ENCODE measurements around the gene ELAVL3.
"Not testable (repeated sequence)": the region's sequence is repeated elsewhere in the genome, so short reads cannot be mapped to it uniquely, and the experiment has no call there.

ELAVL3 gene

GRCh38 chr19:11460207-11460606 is 20.6 kb downstream of the ELAVL3 start:
- in situ Hi-C loops (cut with HindIII; ENCODE audit: low sequenced_read_pairs): no loop called here

DNA sequence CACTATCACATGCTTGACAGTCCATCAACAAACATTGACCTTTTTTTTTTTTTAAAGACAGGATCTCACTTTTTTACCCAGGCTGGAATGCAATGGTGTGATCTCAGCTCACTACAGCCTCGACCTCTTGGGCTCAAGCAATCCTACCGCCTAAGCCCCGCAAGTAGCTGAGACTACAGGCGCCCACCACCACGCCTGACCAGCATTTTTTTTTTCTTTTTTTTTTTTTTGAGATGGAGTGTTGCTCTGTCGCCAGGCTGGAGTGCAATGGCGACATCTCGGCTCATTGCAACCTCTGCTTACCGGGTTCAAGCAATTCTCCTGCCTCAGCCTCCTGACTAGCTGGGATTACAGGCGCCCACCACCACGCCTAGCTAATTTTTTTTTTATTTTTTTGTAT is 21.9 kb downstream of the ELAVL3 start:
- in situ Hi-C loops (cut with HindIII; ENCODE audit: low sequenced_read_pairs): not testable (repeated sequence)

DNA sequence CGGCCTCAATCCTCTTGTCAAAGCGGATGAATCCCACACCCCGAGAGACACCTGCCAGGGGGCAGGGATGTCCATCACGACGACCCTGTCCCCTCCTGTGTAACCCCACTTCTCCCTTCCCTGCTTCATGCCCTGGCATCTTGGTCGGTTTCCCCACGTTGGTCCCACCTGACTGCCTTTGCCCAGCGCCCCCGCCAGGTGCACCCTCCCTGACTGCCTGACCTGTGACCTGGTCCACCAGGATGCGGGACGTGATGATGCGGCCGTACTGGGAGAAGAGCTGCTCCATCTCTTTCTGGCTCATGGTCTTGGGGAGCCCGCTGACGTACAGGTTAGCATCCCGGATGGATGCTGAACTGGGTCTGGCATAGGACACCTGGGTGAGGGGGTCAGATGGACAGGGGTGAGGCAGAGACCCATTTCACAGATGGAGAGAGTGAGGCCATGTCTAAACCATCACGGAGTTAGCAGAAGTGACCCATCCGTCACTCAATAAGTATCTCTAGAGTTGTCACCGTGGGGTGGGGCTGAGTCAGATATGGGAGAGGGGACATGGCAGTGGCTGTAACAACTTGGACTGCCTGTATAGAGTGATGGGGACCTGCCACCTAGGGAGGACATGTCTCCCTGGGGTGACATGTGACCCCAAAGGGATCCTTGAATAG is 22.5 kb downstream of the ELAVL3 start:
- in situ Hi-C loops (cut with HindIII; ENCODE audit: low sequenced_read_pairs): no loop called here

- in situ Hi-C loops (cut with HindIII; ENCODE audit: low sequenced_read_pairs): no loop called here
Measured at GRCh38 chr19:11457831-11458230, 23.0 kb downstream of the ELAVL3 start.

DNA sequence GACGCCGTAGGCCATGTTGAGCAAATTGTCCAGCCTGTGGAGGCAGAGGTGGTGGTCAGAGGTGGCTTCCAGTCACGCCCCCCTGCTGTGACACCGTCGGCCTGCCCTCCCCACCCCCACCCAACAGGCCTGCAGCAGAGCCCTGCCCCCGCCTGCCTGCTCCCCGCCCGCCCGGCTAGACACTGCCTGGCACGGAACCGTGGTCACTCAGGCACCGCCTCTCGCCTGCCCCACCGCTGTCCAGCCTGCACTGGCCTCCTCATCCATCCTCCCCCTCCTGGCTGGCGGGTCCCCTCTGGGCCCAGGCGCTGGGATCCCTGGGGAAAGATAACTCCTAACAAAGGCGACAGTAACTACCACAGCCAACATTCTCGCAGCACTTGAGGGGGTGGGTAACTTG is 23.7 kb downstream of the ELAVL3 start:
- in situ Hi-C loops (cut with HindIII; ENCODE audit: low sequenced_read_pairs): no loop called here

DNA sequence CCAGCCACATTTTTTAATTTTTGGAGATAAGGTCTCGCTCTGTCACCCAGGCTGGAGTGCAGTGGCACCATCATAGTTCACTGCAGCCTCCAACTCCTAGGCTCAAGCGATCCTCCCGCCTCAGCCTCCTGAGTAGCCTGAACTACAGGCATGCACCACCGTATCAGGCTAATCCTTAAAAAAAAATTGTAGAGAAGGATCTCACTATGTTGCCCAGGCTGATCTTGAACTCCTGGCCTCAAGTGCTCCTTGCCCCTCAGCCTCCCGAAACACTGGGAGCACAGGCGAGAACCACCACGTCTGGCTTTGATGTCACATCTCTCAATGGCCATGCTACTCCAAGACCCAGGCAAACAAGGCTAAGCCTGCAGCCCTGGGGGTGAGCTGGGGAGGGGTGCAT is 24.2 kb downstream of the ELAVL3 start:
- in situ Hi-C loops (cut with HindIII; ENCODE audit: low sequenced_read_pairs): no loop called here

DNA sequence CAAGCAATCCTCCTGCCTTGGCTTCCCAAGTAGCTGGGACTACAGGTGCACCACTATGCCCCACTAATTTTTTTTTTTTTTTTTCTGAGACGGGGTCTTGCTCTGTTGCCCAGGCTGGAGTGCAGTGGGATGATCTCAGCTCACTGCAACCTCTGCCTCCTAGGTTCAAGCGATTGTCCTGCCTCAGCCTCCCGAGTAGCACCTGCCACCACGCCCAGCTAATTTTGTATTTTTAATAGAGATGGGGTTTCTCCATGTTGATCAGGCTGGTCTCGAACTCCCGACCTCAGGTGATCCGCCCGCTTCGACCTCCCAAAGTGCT is 25.7 kb downstream of the ELAVL3 start:
- in situ Hi-C loops (cut with HindIII; ENCODE audit: low sequenced_read_pairs): not testable (repeated sequence)

- in situ Hi-C loops (cut with HindIII; ENCODE audit: low sequenced_read_pairs): no loop called here
Measured at GRCh38 chr19:11453468-11454341, 27.1 kb downstream of the ELAVL3 start.

GRCh38 chr19:11452620-11453310 is 28.1 kb downstream of the ELAVL3 start:
- in situ Hi-C loops (cut with HindIII; ENCODE audit: low sequenced_read_pairs): no loop called here

- in situ Hi-C loops (cut with HindIII; ENCODE audit: low sequenced_read_pairs): no loop called here
Measured at GRCh38 chr19:11451871-11452619, 28.8 kb downstream of the ELAVL3 start.

- in situ Hi-C loops (cut with HindIII; ENCODE audit: low sequenced_read_pairs): no loop called here
Measured at GRCh38 chr19:11451327-11451870, 29.4 kb downstream of the ELAVL3 start.

GRCh38 chr19:11450570-11451326 is 30.1 kb downstream of the ELAVL3 start:
- in situ Hi-C loops (cut with HindIII; ENCODE audit: low sequenced_read_pairs): no loop called here

- in situ Hi-C loops (cut with HindIII; ENCODE audit: low sequenced_read_pairs): no loop called here
Measured at GRCh38 chr19:11448923-11449554, 31.8 kb downstream of the ELAVL3 start.

- in situ Hi-C loops (cut with HindIII; ENCODE audit: low sequenced_read_pairs): no loop called here
Measured at GRCh38 chr19:11448410-11448809, 32.4 kb downstream of the ELAVL3 start.

DNA sequence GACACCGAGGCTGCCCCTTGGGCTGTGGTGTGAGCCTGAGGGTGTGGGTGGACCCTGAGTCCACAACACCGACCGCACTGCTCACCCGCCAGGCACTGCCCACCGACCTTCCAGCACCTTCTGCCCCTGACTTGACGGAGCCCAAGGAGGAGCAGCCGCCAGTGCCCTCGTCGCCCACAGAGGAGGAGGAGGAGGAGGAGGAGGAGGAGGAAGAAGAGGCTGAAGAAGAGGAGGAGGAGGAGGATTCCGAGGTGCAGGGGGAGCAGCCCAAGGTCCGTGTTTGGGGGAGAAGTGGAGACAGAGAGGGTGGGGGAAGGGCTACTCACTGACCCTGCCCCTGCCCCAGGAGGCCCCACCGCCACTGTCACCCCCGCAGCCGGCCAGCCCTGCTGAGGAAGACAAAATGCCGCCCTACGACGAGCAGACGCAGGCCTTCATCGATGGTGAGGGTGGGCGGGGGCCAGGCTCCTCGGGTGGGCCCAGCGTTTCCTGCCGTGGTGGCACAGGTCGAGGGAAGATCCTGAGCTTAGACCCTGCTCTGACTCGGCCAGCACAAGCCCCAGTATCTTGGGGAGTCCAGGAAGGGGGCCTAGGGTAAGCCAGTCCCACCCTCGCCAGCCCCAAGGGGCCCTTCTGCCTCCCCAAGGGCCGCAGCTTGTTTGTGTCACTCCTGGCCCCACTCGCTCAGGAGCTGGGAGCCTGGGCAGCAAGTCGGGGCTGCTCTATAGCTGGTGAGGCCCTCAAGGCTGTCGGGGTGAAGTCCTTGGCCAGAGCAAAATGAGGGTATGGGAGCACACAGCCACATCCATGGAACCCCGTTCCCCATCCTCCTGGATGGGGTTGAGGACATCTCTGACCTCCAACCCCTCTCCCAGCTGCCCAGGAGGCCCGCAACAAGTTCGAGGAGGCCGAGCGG is 33.2 kb downstream of the ELAVL3 start:
- in situ Hi-C loops (cut with HindIII; ENCODE audit: low sequenced_read_pairs): no loop called here

- in situ Hi-C loops (cut with HindIII; ENCODE audit: low sequenced_read_pairs): no loop called here
Measured at GRCh38 chr19:11446652-11447301, 34.1 kb downstream of the ELAVL3 start.

- in situ Hi-C loops (cut with HindIII; ENCODE audit: low sequenced_read_pairs): no loop called here
Measured at GRCh38 chr19:11446271-11446651, 34.6 kb downstream of the ELAVL3 start.

- in situ Hi-C loops (cut with HindIII; ENCODE audit: low sequenced_read_pairs): no loop called here
Measured at GRCh38 chr19:11445141-11445540, 35.7 kb downstream of the ELAVL3 start.
